Parathyroid adenoma (tissue), 2 donors: ENCODE measurements around the gene SPG11.

Source experiments
- H2AFZ ChIP-seq: fragments of 300-600 bp; sonication (generic); one replicate; pipeline ENCODE4 v1.7.0; 2017; ENCODE audit warnings: antibody characterized with exemption, mild to moderate bottlenecking
- H3K27ac ChIP-seq: fragments of 300-600 bp; sonication (generic); one replicate; pipeline ENCODE4 v1.7.0; 2017
- H3K27me3 ChIP-seq: fragments of 300-600 bp; sonication (generic); one replicate; pipeline ENCODE4 v1.7.0; 2017; ENCODE audit warnings: low read length; ENCODE audit not compliant: control insufficient read depth, insufficient read depth
- H3K36me3 ChIP-seq: fragments of 300-600 bp; sonication (generic); one replicate; pipeline ENCODE4 v1.7.0; 2017; ENCODE audit warnings: low read length; ENCODE audit not compliant: control insufficient read depth, insufficient read depth
- H3K4me1 ChIP-seq: fragments of 300-600 bp; sonication (generic); one replicate; pipeline ENCODE4 v1.7.0; 2017; ENCODE audit warnings: control low read depth
- H3K4me2 ChIP-seq: fragments of 300-600 bp; sonication (generic); one replicate; pipeline ENCODE4 v1.7.0; 2017; ENCODE audit warnings: low read length
- H3K4me3 ChIP-seq: fragments of 300-600 bp; sonication (generic); one replicate; pipeline ENCODE4 v1.7.0; 2017; ENCODE audit warnings: low read depth, low read length
- H3K79me2 ChIP-seq: fragments of 300-600 bp; sonication (generic); one replicate; pipeline ENCODE4 v1.7.0; 2017; ENCODE audit warnings: control low read depth
- H3K9ac ChIP-seq: fragments of 300-600 bp; sonication (generic); one replicate; pipeline ENCODE4 v1.7.0; 2017; ENCODE audit warnings: mild to moderate bottlenecking
- H3K9me3 ChIP-seq: fragments of 300-600 bp; sonication (generic); one replicate; pipeline ENCODE4 v1.7.0; 2017; ENCODE audit warnings: low read length; ENCODE audit not compliant: control insufficient read depth
- TF ChIP-seq, protein P1 (sequence below): fragments of 300-600 bp; sonication (generic); IDR thresholded peaks from one replicate; pipeline ENCODE4 v1.7.0; 2017; ENCODE audit warnings: antibody characterized with exemption, mild to moderate bottlenecking
- donor health status: primary hyperparathyroidism.

SPG11 gene

DNA sequence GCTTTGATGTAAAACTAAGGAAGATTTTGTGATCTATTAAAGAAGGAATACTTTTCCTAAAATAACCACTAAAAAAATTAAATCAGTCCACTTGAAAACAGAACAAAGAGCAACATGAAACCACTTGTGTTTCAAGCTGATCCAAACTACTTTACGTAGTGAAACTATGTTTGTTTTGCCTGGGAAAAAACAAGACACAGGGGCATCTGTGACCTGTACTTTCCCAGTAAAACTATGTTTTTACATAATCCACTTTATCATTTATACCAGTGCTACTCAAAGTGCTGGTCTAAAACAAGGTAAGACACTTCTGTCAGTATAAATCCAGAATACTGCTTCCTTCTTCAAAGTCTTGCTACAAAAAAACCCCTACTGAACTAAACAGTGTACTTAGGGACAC lies 56.7 kb downstream of the SPG11 start:
- Histone ChIP-seq H3K4me3 (no peak overlapping the region), H3K27me3 (no peaks in the 10 kb centered on the region), H3K4me1 (no peaks in the 10 kb centered on the region), H3K79me2 (no peaks in the 10 kb centered on the region), H2AFZ (no peak overlapping the region), H3K9ac (no peak overlapping the region), H3K4me2 (no peak overlapping the region), H3K36me3 (no peaks in the 10 kb centered on the region), H3K27ac (no peak overlapping the region), H3K9me3 (no peaks in the 10 kb centered on the region)
- TF ChIP-seq, protein P1, sequence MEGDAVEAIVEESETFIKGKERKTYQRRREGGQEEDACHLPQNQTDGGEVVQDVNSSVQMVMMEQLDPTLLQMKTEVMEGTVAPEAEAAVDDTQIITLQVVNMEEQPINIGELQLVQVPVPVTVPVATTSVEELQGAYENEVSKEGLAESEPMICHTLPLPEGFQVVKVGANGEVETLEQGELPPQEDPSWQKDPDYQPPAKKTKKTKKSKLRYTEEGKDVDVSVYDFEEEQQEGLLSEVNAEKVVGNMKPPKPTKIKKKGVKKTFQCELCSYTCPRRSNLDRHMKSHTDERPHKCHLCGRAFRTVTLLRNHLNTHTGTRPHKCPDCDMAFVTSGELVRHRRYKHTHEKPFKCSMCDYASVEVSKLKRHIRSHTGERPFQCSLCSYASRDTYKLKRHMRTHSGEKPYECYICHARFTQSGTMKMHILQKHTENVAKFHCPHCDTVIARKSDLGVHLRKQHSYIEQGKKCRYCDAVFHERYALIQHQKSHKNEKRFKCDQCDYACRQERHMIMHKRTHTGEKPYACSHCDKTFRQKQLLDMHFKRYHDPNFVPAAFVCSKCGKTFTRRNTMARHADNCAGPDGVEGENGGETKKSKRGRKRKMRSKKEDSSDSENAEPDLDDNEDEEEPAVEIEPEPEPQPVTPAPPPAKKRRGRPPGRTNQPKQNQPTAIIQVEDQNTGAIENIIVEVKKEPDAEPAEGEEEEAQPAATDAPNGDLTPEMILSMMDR = no peak

DNA sequence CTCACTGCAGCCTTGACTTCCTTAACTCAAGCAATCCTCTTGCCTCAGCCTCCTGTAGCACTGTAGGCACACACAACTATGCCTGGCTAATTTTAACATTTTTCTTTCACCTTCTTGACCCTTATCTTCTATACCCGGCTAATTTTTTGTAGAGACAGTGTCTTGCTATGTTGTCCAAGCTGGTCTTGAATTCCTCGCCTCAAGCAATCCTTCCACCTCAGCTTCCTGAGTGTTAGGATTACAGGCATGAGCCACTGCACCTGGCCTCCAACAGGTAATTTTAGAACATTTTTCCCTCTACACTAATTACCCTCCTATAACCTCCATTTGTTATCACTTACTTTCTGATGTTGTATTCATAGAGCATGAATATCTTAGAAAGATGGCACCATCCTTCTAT lies 60.3 kb downstream of the SPG11 start:
- Histone ChIP-seq H3K9me3 (no peaks in the 10 kb centered on the region), H3K9ac (no peak overlapping the region), H3K4me3 (no peak overlapping the region), H3K4me1 (no peaks in the 10 kb centered on the region), H3K27me3 (no peaks in the 10 kb centered on the region), H2AFZ (no peak overlapping the region), H3K36me3 (no peaks in the 10 kb centered on the region), H3K4me2 (no peak overlapping the region), H3K27ac (no peak overlapping the region), H3K79me2 (no peaks in the 10 kb centered on the region)
- TF ChIP-seq, protein P1 = no peak

GRCh38 chr15:44598892-44599291 lies 64.6 kb downstream of the SPG11 start:
- Histone ChIP-seq H3K4me1 (no peaks in the 10 kb centered on the region), H3K9me3 (no peaks in the 10 kb centered on the region), H3K79me2 (no peaks in the 10 kb centered on the region), H3K4me3 (no peak overlapping the region), H3K4me2 (no peak overlapping the region), H2AFZ (no peak overlapping the region), H3K27me3 (no peaks in the 10 kb centered on the region), H3K27ac (no peak overlapping the region), H3K36me3 (no peaks in the 10 kb centered on the region), H3K9ac (no peak overlapping the region)
- TF ChIP-seq, protein P1 = no peak

DNA sequence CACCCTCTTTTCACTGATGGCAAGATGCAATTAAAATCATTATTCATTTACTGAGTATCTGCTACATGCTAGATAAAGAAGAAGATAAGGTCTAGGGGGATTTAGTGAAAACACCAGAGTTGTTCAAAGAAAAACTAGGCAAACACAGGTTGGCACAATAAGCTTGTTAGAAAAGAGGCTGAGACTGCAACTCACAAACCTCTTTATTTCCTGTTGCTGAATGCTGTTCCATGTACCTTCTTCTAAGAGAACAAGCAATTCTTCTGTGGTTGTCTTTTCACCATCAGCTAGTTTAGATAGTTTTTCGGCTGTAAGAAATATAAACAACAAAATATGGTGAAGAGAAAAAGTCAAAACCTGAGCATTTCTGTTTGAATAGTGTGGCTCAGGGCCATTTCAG lies 65.4 kb downstream of the SPG11 start:
- no peak overlapping the region for H3K4me3 ChIP-seq
- no peaks in the 10 kb centered on the region for H3K9me3 ChIP-seq
- H3K27me3 ChIP-seq = no peaks in the 10 kb centered on the region
- no peaks in the 10 kb centered on the region for H3K79me2 ChIP-seq
- H3K4me2 ChIP-seq = no peak overlapping the region
- no peaks in the 10 kb centered on the region for H3K4me1 ChIP-seq
- H3K27ac ChIP-seq = no peak overlapping the region
- no peak overlapping the region for H2AFZ ChIP-seq
- TF ChIP-seq, protein P1 = no peak
- no peak overlapping the region for H3K9ac ChIP-seq
- no peaks in the 10 kb centered on the region for H3K36me3 ChIP-seq

DNA sequence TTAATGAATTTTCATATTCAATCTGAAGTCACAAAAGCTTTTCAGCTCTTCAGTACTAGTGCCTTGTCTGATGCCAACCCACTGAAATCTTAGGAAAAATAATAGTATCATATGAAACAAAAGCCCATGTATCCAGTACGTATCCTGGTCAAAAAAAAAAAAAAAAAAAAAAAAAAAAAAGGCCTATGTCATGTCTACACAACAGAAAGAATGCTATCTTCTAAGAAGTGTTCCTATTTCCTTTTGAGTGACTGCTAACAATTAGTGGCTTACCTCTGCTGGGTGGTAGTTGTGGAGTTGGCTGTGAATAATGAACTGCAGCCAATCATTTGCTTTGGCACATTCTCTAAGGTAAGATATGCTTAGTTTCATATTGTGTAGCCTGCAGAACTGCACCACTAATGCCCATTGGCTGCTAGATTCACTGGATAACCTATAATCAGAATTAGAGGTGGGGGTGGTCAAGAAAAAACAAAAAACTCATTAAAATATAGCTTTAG lies 66.9 kb downstream of the SPG11 start:
- no peak overlapping the region for H3K27ac ChIP-seq
- H3K36me3 ChIP-seq = no peaks in the 10 kb centered on the region
- H3K27me3 ChIP-seq = no peaks in the 10 kb centered on the region
- no peak overlapping the region for H3K4me3 ChIP-seq
- H2AFZ ChIP-seq = no peak overlapping the region
- no peaks in the 10 kb centered on the region for H3K9me3 ChIP-seq
- no peaks in the 10 kb centered on the region for H3K4me1 ChIP-seq
- no peak overlapping the region for H3K4me2 ChIP-seq
- no peak overlapping the region for H3K9ac ChIP-seq
- no peaks in the 10 kb centered on the region for H3K79me2 ChIP-seq
- TF ChIP-seq, protein P1 = no peak
